Adipocyte (in vitro differentiated cells): ENCODE measurements around the gene ABHD4.
"Not testable (repeated sequence)": the region's sequence is repeated elsewhere in the genome, so short reads cannot be mapped to it uniquely, and the experiment has no call there.

Experiments
- DNase-seq: peaks from one replicate; pipeline ENCODE4 v3.0.0-alpha.2; 2015; ENCODE audit warnings: low read depth
- H3K27me3 ChIP-seq: replicated peaks from 2 replicates; pipeline ENCODE4 v1.7.0; 2013; ENCODE audit warnings: mild to moderate bottlenecking, low read length, moderate library complexity; ENCODE audit not compliant: control insufficient read depth, insufficient read depth
- H3K36me3 ChIP-seq: 2 replicates; pipeline ENCODE4 v1.7.0; 2013; ENCODE audit warnings: low read length, mild to moderate bottlenecking, moderate library complexity; ENCODE audit not compliant: control insufficient read depth, insufficient read depth, severe bottlenecking
- H3K4me1 ChIP-seq: 2 replicates; pipeline ENCODE4 v1.7.0; 2013; ENCODE audit warnings: mild to moderate bottlenecking, low read length, moderate library complexity; ENCODE audit not compliant: control insufficient read depth, insufficient read depth
- H3K4me3 ChIP-seq: 2 replicates; pipeline ENCODE4 v1.7.0; 2013; ENCODE audit warnings: mild to moderate bottlenecking, low read length, moderate library complexity
- H3K9ac ChIP-seq: 2 replicates; pipeline ENCODE4 v1.7.0; 2013; ENCODE audit warnings: mild to moderate bottlenecking, low read length, moderate library complexity
- H3K9me3 ChIP-seq: 2 replicates; pipeline ENCODE4 v1.7.0; 2013; ENCODE audit warnings: mild to moderate bottlenecking, low read length, moderate library complexity; ENCODE audit not compliant: control insufficient read depth

The ABHD4 gene

GRCh38 chr14:22613106-22613695 lies 15.1 kb downstream of the ABHD4 start:
- H3K27me3 ChIP-seq, result no peaks in the 10 kb centered on the region

DNA sequence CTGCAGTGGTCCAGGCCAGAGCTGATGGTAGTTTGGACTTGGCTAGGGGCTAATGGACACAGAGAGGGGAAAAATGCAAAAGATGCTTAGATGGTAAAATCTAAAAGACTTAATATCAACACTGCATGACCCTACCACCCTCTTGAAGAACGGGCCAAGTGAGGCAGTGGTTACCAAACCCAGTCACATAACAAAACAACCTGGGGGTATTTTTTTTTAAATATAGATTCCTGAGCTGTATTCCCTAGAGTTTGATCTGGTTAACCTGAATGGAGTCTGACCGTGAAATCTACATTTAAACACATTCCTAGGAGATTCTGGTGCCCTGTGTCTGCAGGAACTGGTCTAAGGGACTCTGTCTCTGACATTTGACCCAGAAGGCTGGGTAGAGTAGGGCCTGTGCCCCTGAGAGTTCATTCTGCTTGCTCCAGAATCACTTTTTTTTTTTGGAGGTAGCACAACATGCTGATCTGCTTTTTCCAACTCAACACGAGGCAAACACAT lies 15.7 kb downstream of the ABHD4 start:
- DNase-seq, result no peak
- H3K27me3 ChIP-seq, result no peaks in the 10 kb centered on the region
- H3K4me3 ChIP-seq, result no peak overlapping the region
- peaks cover 33% of the 10 kb centered on the region for H3K4me1 ChIP-seq
- H3K9ac ChIP-seq, result peak overlapping the region; percentile 55
- H3K9me3 ChIP-seq, result no peaks in the 10 kb centered on the region
- peaks cover 38% of the 10 kb centered on the region for H3K36me3 ChIP-seq

More at GRCh38 chr14:22613106-22613695, 15.1 kb downstream of the ABHD4 start:
- H3K4me3 ChIP-seq, result no peak overlapping the region
- H3K9ac ChIP-seq, result peak overlapping the region; percentile 55
- no peaks in the 10 kb centered on the region for H3K9me3 ChIP-seq
- DNase-seq, result peak; percentile 38
- peaks cover 42% of the 10 kb centered on the region for H3K36me3 ChIP-seq
- peaks cover 33% of the 10 kb centered on the region for H3K4me1 ChIP-seq

DNA sequence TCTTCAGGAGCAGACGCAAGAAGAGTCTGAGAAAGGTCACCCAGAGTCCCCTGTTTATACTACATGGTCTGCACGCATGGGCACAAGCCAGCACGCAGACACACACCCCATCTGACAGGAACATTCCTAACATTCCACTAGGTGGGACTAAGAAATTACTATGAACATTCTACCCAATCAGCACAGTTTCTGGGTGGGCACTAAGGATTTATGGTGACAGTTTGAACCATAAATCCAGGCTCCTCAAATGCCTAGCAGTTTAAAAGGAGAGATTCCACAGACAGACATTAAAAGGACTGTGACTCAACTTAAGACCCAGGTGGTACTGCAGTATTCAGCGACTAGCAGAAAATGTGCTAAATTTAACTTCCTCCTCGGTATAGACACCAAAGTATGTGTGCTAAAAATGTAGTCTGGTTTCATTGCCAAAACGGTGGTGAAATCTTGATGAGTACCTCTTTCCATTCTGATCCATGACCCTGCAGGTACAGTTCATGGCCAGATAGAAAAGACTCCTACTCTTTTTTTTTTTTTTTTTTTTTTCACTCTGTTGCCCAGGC lies 16.2 kb downstream of the ABHD4 start:
- DNase-seq, result peak; percentile 91
- H3K9me3 ChIP-seq, result no peaks in the 10 kb centered on the region
- peaks cover 33% of the 10 kb centered on the region for H3K4me1 ChIP-seq

GRCh38 chr14:22615765-22616164 lies 17.7 kb downstream of the ABHD4 start:
- not testable (repeated sequence) for H3K4me3 ChIP-seq

More for the DNA sequence above, 16.2 kb downstream of the ABHD4 start:
- Histone ChIP-seq H3K4me3 (no peak overlapping the region), H3K9ac (no peak overlapping the region), H3K36me3 (peaks cover 34% of the 10 kb centered on the region), H3K27me3 (no peaks in the 10 kb centered on the region)

GRCh38 chr14:22622255-22622654 lies 24.2 kb downstream of the ABHD4 start:
- peak overlapping the region; percentile 37 for H3K9ac ChIP-seq
- H3K4me1 ChIP-seq, result peaks cover 19% of the 10 kb centered on the region
- DNase-seq, result peak; percentile 66

More at GRCh38 chr14:22615765-22616164, 17.7 kb downstream of the ABHD4 start:
- not testable (repeated sequence) for H3K9ac ChIP-seq, H3K9me3 ChIP-seq, H3K27me3 ChIP-seq, DNase-seq
- Histone ChIP-seq H3K36me3 (peaks cover 20% of the 10 kb centered on the region), H3K4me1 (peaks cover 28% of the 10 kb centered on the region)

GRCh38 chr14:22623047-22623446 lies 24.9 kb downstream of the ABHD4 start:
- no peak overlapping the region for H3K4me3 ChIP-seq
- H3K9ac ChIP-seq, result no peak overlapping the region
- no peaks in the 10 kb centered on the region for H3K27me3 ChIP-seq
- no peak for DNase-seq
- no peaks in the 10 kb centered on the region for H3K9me3 ChIP-seq
- no peaks in the 10 kb centered on the region for H3K36me3 ChIP-seq
- peaks cover 25% of the 10 kb centered on the region for H3K4me1 ChIP-seq

More at GRCh38 chr14:22622255-22622654, 24.2 kb downstream of the ABHD4 start:
- Histone ChIP-seq H3K4me3 (peak overlapping the region; percentile 32), H3K27me3 (no peaks in the 10 kb centered on the region), H3K9me3 (no peaks in the 10 kb centered on the region), H3K36me3 (no peaks in the 10 kb centered on the region)

- H3K9me3 ChIP-seq, result no peaks in the 10 kb centered on the region
- no peak overlapping the region for H3K9ac ChIP-seq
- no peak overlapping the region for H3K4me3 ChIP-seq
- peaks cover 39% of the 10 kb centered on the region for H3K4me1 ChIP-seq
- H3K36me3 ChIP-seq, result no peaks in the 10 kb centered on the region
- no peak for DNase-seq
- no peaks in the 10 kb centered on the region for H3K27me3 ChIP-seq
Observed at GRCh38 chr14:22626590-22626989, 28.5 kb downstream of the ABHD4 start.

GRCh38 chr14:22627506-22628263 lies 29.6 kb downstream of the ABHD4 start:
- Histone ChIP-seq H3K36me3 (no peaks in the 10 kb centered on the region), H3K9ac (no peak overlapping the region), H3K4me1 (peaks cover 28% of the 10 kb centered on the region), H3K4me3 (no peak overlapping the region), H3K9me3 (no peaks in the 10 kb centered on the region), H3K27me3 (peaks cover under 1% of the 10 kb centered on the region)
- DNase-seq, result no peak

GRCh38 chr14:22629361-22629760 lies 31.3 kb downstream of the ABHD4 start:
- H3K27me3 ChIP-seq, result peaks cover 9% of the 10 kb centered on the region
- no peak for DNase-seq
- H3K9ac ChIP-seq, result no peak overlapping the region
- no peak overlapping the region for H3K4me3 ChIP-seq
- H3K9me3 ChIP-seq, result no peaks in the 10 kb centered on the region
- no peaks in the 10 kb centered on the region for H3K36me3 ChIP-seq
- peaks cover 21% of the 10 kb centered on the region for H3K4me1 ChIP-seq

DNA sequence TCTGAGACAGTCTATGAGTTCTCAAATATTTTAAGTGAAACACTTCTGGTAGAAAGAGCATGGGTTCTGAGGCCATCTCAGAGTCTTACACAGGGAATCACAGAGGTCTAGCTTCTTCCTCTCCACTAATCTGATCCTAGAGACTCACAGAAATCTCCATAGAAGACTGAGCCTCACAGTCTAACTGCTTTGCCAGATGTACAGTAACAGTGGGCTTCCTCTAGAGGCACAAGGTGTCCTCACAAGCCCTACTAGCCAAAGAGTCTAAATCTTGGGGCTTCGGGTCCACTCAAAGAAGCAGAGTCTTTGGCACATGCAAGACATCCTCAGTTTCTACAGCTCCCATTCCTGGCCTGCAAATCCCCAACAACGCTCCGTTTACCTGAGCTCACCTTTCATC lies 32.0 kb downstream of the ABHD4 start:
- H3K36me3 ChIP-seq, result no peaks in the 10 kb centered on the region
- H3K9ac ChIP-seq, result no peak overlapping the region
- peaks cover 9% of the 10 kb centered on the region for H3K27me3 ChIP-seq
- H3K9me3 ChIP-seq, result no peaks in the 10 kb centered on the region
- DNase-seq, result no peak
- H3K4me1 ChIP-seq, result peaks cover 21% of the 10 kb centered on the region
- H3K4me3 ChIP-seq, result peak overlapping the region; percentile 38

GRCh38 chr14:22630486-22630885 lies 32.4 kb downstream of the ABHD4 start:
- H3K4me1 ChIP-seq, result peaks cover 21% of the 10 kb centered on the region
- H3K36me3 ChIP-seq, result no peaks in the 10 kb centered on the region
- peak overlapping the region; percentile 38 for H3K4me3 ChIP-seq
- DNase-seq, result no peak
- no peaks in the 10 kb centered on the region for H3K9me3 ChIP-seq
- peaks cover 9% of the 10 kb centered on the region for H3K27me3 ChIP-seq
- no peak overlapping the region for H3K9ac ChIP-seq
